HFF-Myc (cell line): ENCODE results near the gene IGIP.

Experiments
- DNase-seq: peaks from one replicate; pipeline ENCODE4 v3.0.0-alpha.2; 2011; ENCODE audit warnings: low read depth; ENCODE audit errors: extremely low read depth
- H3K4me3 ChIP-seq: replicated peaks from 2 replicates; pipeline ENCODE4 v1.5.1; 2011; ENCODE audit warnings: low read depth, mild to moderate bottlenecking, control low read depth, low read length
- TF ChIP-seq, protein P1 (sequence below): IDR thresholded peaks from 2 replicates; pipeline ENCODE4 v1.5.1; 2012; ENCODE audit warnings: mild to moderate bottlenecking, low read depth, low read length, control low read depth; ENCODE audit errors: missing control alignments

The IGIP gene

GRCh38 chr5:140178482-140179116, 52.9 kb downstream of the IGIP start:
- H3K4me3 ChIP-seq = no peak overlapping the region
- TF ChIP-seq, protein P1, sequence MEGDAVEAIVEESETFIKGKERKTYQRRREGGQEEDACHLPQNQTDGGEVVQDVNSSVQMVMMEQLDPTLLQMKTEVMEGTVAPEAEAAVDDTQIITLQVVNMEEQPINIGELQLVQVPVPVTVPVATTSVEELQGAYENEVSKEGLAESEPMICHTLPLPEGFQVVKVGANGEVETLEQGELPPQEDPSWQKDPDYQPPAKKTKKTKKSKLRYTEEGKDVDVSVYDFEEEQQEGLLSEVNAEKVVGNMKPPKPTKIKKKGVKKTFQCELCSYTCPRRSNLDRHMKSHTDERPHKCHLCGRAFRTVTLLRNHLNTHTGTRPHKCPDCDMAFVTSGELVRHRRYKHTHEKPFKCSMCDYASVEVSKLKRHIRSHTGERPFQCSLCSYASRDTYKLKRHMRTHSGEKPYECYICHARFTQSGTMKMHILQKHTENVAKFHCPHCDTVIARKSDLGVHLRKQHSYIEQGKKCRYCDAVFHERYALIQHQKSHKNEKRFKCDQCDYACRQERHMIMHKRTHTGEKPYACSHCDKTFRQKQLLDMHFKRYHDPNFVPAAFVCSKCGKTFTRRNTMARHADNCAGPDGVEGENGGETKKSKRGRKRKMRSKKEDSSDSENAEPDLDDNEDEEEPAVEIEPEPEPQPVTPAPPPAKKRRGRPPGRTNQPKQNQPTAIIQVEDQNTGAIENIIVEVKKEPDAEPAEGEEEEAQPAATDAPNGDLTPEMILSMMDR = no peak
- no peak for DNase-seq
